Measurements from ENCODE around the gene CALHM2.

CALHM2 gene

GRCh38 chr10:103416436-103417147, 35.6 kb downstream of the CALHM2 start:
- H3K4me3 ChIP-seq (ENCODE audit: low read depth, low read length): no peak overlapping the region
- H3K36me3 ChIP-seq: peaks cover 87% of the 10 kb centered on the region
- H3K4me1 ChIP-seq: no peaks in the 10 kb centered on the region
- H3K9me3 ChIP-seq: no peaks in the 10 kb centered on the region
- TF ChIP-seq, protein P1, sequence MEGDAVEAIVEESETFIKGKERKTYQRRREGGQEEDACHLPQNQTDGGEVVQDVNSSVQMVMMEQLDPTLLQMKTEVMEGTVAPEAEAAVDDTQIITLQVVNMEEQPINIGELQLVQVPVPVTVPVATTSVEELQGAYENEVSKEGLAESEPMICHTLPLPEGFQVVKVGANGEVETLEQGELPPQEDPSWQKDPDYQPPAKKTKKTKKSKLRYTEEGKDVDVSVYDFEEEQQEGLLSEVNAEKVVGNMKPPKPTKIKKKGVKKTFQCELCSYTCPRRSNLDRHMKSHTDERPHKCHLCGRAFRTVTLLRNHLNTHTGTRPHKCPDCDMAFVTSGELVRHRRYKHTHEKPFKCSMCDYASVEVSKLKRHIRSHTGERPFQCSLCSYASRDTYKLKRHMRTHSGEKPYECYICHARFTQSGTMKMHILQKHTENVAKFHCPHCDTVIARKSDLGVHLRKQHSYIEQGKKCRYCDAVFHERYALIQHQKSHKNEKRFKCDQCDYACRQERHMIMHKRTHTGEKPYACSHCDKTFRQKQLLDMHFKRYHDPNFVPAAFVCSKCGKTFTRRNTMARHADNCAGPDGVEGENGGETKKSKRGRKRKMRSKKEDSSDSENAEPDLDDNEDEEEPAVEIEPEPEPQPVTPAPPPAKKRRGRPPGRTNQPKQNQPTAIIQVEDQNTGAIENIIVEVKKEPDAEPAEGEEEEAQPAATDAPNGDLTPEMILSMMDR (IDR thresholded peaks at IDR 0.05; ENCODE audit: low read depth, low read length): peak; percentile 58
- no peaks in the 10 kb centered on the region for H3K27me3 ChIP-seq
- DNase-seq: peak; percentile 65

GRCh38 chr10:103415581-103415980, 36.6 kb downstream of the CALHM2 start:
- no peaks in the 10 kb centered on the region for H3K27me3 ChIP-seq
- no peak for DNase-seq
- TF ChIP-seq, protein P1 (IDR thresholded peaks at IDR 0.05; ENCODE audit: low read depth, low read length): no peak
- no peaks in the 10 kb centered on the region for H3K9me3 ChIP-seq
- peaks cover 89% of the 10 kb centered on the region for H3K36me3 ChIP-seq
- H3K4me3 ChIP-seq (ENCODE audit: low read depth, low read length): no peak overlapping the region
- no peaks in the 10 kb centered on the region for H3K4me1 ChIP-seq

DNA sequence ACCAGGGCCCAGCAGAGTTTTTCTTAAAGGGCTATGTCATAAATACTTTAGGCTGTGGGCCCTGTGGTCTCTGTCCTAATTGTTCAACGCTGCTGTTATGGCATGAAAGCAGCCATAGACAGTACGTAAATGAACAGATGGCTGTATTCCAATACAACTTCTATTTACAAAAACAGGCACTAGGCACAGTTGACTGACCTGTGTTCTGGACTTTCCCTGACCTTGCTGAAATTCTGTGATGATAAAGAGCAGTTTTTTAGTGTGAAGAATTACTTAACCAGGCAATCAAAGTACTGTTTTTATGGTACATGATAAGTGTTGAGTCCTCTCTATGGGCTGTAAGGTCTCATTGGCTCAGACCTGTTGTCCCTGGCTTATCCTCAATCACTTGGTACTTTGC, 38.6 kb downstream of the CALHM2 start:
- TF ChIP-seq, protein P1 (IDR thresholded peaks at IDR 0.05; ENCODE audit: low read depth, low read length): no peak
- Histone ChIP-seq H3K4me1 (no peaks in the 10 kb centered on the region), H3K27me3 (no peaks in the 10 kb centered on the region), H3K36me3 (peaks cover 84% of the 10 kb centered on the region), H3K9me3 (no peaks in the 10 kb centered on the region), H3K4me3 (ENCODE audit: low read depth, low read length) (no peak overlapping the region)
- DNase-seq: no peak

- Histone ChIP-seq H3K4me3 (ENCODE audit: low read depth, low read length) (peak overlapping the region; percentile 89), H3K27me3 (no peaks in the 10 kb centered on the region), H3K4me1 (no peaks in the 10 kb centered on the region), H3K36me3 (peaks cover 51% of the 10 kb centered on the region), H3K9me3 (no peaks in the 10 kb centered on the region)
- DNase-seq: no peak
- TF ChIP-seq, protein P1 (IDR thresholded peaks at IDR 0.05; ENCODE audit: low read depth, low read length): no peak
These were observed 54.9 kb downstream of the CALHM2 start for GRCh38 chr10:103397191-103397825.

DNA sequence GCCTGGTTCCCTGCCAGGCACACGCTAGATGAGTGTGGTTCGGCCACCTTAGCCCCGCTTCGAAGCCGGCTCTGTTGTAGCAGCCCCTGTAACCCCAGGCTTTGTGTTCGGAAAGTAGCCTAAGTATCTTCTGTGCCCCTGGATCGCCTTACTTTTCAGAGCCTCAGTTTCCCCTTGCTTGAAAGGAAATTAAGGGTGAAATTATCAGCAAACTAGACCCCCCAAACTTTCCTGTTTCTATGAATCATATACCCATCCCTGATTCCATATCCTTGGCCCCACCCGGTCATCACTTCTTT, 55.4 kb downstream of the CALHM2 start:
- H3K9me3 ChIP-seq: no peaks in the 10 kb centered on the region
- H3K36me3 ChIP-seq: peaks cover 53% of the 10 kb centered on the region
- peak overlapping the region; percentile 89 for H3K4me3 ChIP-seq (ENCODE audit: low read depth, low read length)
- H3K27me3 ChIP-seq: no peaks in the 10 kb centered on the region
- no peak for DNase-seq
- TF ChIP-seq, protein P1 (IDR thresholded peaks at IDR 0.05; ENCODE audit: low read depth, low read length): no peak
- no peaks in the 10 kb centered on the region for H3K4me1 ChIP-seq
